Choroid plexus epithelial cell (primary cell): ENCODE measurements around the gene DMAP1.
A peak's percentile ranks its signal among the peaks of the same experiment; 100 is the strongest.

Experiments
- DNase-seq: peaks from one replicate; pipeline ENCODE4 v3.0.0-alpha.2; 2010; ENCODE audit warnings: low read depth
- H3K4me3 ChIP-seq: 2 replicates; pipeline ENCODE4 v1.5.1; 2011; ENCODE audit warnings: low read depth, mild to moderate bottlenecking, control low read depth, low read length, moderate library complexity
- CTCF ChIP-seq: conservative IDR thresholded peaks from 2 replicates; pipeline ENCODE4 v1.5.1; 2011; ENCODE audit warnings: low read depth, mild to moderate bottlenecking, control low read depth, inconsistent platforms, low read length, moderate library complexity

DMAP1 gene

GRCh38 chr1:44238660-44239059 lies 25.4 kb downstream of the DMAP1 start:
- H3K4me3 ChIP-seq = no peak overlapping the region
- no peak for DNase-seq

GRCh38 chr1:44239331-44239960 lies 26.2 kb downstream of the DMAP1 start:
- H3K4me3 ChIP-seq = no peak overlapping the region
- peak; percentile 56 for TF ChIP-seq CTCF
- DNase-seq = peak; percentile 47

More at GRCh38 chr1:44238660-44239059, 25.4 kb downstream of the DMAP1 start:
- TF ChIP-seq CTCF = no peak

GRCh38 chr1:44239961-44240371 lies 26.7 kb downstream of the DMAP1 start:
- peak; percentile 29 for DNase-seq
- TF ChIP-seq CTCF = no peak
- H3K4me3 ChIP-seq = no peak overlapping the region

GRCh38 chr1:44240802-44241671 lies 27.8 kb downstream of the DMAP1 start:
- DNase-seq = no peak
- no peak for TF ChIP-seq CTCF

GRCh38 chr1:44242746-44243145 lies 29.5 kb downstream of the DMAP1 start:
- no peak overlapping the region for H3K4me3 ChIP-seq
- no peak for TF ChIP-seq CTCF
- DNase-seq = no peak

More at GRCh38 chr1:44240802-44241671, 27.8 kb downstream of the DMAP1 start:
- H3K4me3 ChIP-seq = no peak overlapping the region

GRCh38 chr1:44243782-44244495 lies 30.7 kb downstream of the DMAP1 start:
- no peak for DNase-seq
- TF ChIP-seq CTCF = no peak
- H3K4me3 ChIP-seq = no peak overlapping the region
